SU-DHL-6 (cell line): Measurements from ENCODE around the gene ZC3HAV1L.

Experiments used
- H2AFZ ChIP-seq: fragments of 200-600 bp; sonication (generic); 2 replicates; pipeline ENCODE4 v1.6.1; 2014; ENCODE audit warnings: low read depth, mild to moderate bottlenecking, moderate library complexity, mixed read lengths, antibody characterized with exemption, low read length; ENCODE audit not compliant: severe bottlenecking
- H3F3A ChIP-seq: fragments of 200-600 bp; shearing (Covaris generic); 2 replicates; pipeline ENCODE4 v1.6.0; 2016; ENCODE audit warnings: antibody characterized with exemption, mild to moderate bottlenecking; ENCODE audit not compliant: insufficient read depth
- H3K27ac ChIP-seq: fragments of 200-600 bp; sonication (generic); 2 replicates; pipeline ENCODE4 v1.5.1; 2016; ENCODE audit warnings: low read depth, mild to moderate bottlenecking, low read length, moderate library complexity, mixed read lengths
- H3K27me3 ChIP-seq: fragments of 200-600 bp; sonication (generic), shearing (Covaris generic); 2 replicates; pipeline ENCODE4 v1.6.0; 2014; ENCODE audit warnings: mild to moderate bottlenecking, low read length
- H3K36me3 ChIP-seq: fragments of 200-600 bp; sonication (generic); 2 replicates; pipeline ENCODE4 v1.6.1; 2014; ENCODE audit warnings: mild to moderate bottlenecking, low read length, mixed read lengths
- H3K4me2 ChIP-seq: fragments of 300-600, 200-600 bp; shearing (Covaris generic), sonication (generic); 2 replicates; pipeline ENCODE4 v1.6.0; 2014; ENCODE audit warnings: low read length, low read depth, mild to moderate bottlenecking; ENCODE audit not compliant: poor library complexity, severe bottlenecking
- H3K4me3 ChIP-seq: fragments of 200-600 bp; sonication (generic); 2 replicates; pipeline ENCODE4 v1.5.1; 2014; ENCODE audit warnings: antibody characterized with exemption, low read length, mild to moderate bottlenecking, mixed read lengths; ENCODE audit not compliant: insufficient read depth, poor library complexity, severe bottlenecking
- H3K79me2 ChIP-seq: fragments of 200-600 bp; sonication (generic); 2 replicates; pipeline ENCODE4 v1.6.1; 2014; ENCODE audit warnings: mild to moderate bottlenecking, low read length, moderate library complexity; ENCODE audit not compliant: insufficient read depth
- H3K9ac ChIP-seq: fragments of 200-600 bp; sonication (generic); 2 replicates; pipeline ENCODE4 v1.7.0; 2014; ENCODE audit warnings: mild to moderate bottlenecking, low read length
- H3K9me2 ChIP-seq: fragments of 200-600 bp; sonication (generic); replicated peaks from 2 replicates; pipeline ENCODE4 v1.6.1; 2014; ENCODE audit warnings: low read length; ENCODE audit not compliant: insufficient read depth
- H3K9me3 ChIP-seq: fragments of 200-600 bp; sonication (generic); 2 replicates; pipeline ENCODE4 v1.6.1; 2014; ENCODE audit warnings: low read length, mixed read lengths; ENCODE audit not compliant: insufficient read depth
- H4K20me1 ChIP-seq: fragments of 200-600 bp; sonication (generic); 2 replicates; pipeline ENCODE4 v1.6.1; 2014; ENCODE audit warnings: low read depth, mild to moderate bottlenecking, antibody characterized with exemption, low read length, moderate library complexity, mixed read lengths
- CTCF ChIP-seq: fragments of 200-600 bp; sonication (generic); IDR thresholded peaks from one replicate; pipeline ENCODE4 v1.5.1; 2017; ENCODE audit warnings: antibody characterized with exemption, mild to moderate bottlenecking, low read length, moderate library complexity; ENCODE audit not compliant: insufficient read depth, poor library complexity, severe bottlenecking
- EZH2phosphoT487 ChIP-seq: fragments of 200-600 bp; sonication (generic), shearing (Covaris generic); conservative IDR thresholded peaks from 2 replicates; pipeline ENCODE4 v1.6.1; 2018; ENCODE audit warnings: mild to moderate bottlenecking, antibody characterized with exemption, low read length, moderate library complexity, mixed read lengths

ZC3HAV1L gene

GRCh38 chr7:139023076-139023475 is 12.8 kb downstream of the ZC3HAV1L start:
- H2AFZ ChIP-seq: no peak overlapping the region
- no peak overlapping the region for H3K4me3 ChIP-seq
- no peaks in the 10 kb centered on the region for H4K20me1 ChIP-seq
- no peak overlapping the region for H3K27ac ChIP-seq
- no peaks in the 10 kb centered on the region for H3F3A ChIP-seq
- no peak overlapping the region for H3K9ac ChIP-seq
- H3K27me3 ChIP-seq: no peaks in the 10 kb centered on the region
- TF ChIP-seq EZH2phosphoT487 (no peak), CTCF (no peak)
- H3K9me2 ChIP-seq: no peaks in the 10 kb centered on the region
- H3K9me3 ChIP-seq: no peaks in the 10 kb centered on the region
- H3K4me2 ChIP-seq: no peak overlapping the region
- no peaks in the 10 kb centered on the region for H3K36me3 ChIP-seq
- no peaks in the 10 kb centered on the region for H3K79me2 ChIP-seq

- Histone ChIP-seq H3K9ac (no peak overlapping the region), H3K79me2 (no peaks in the 10 kb centered on the region), H3K27ac (no peak overlapping the region), H3K36me3 (no peaks in the 10 kb centered on the region), H4K20me1 (no peaks in the 10 kb centered on the region), H3K4me3 (no peak overlapping the region), H3K27me3 (no peaks in the 10 kb centered on the region), H3K9me2 (no peaks in the 10 kb centered on the region), H3F3A (no peaks in the 10 kb centered on the region), H3K4me2 (no peak overlapping the region), H2AFZ (no peak overlapping the region), H3K9me3 (no peaks in the 10 kb centered on the region)
- TF ChIP-seq CTCF (no peak), EZH2phosphoT487 (no peak)
Observed at GRCh38 chr7:139022286-139022685, 13.6 kb downstream of the ZC3HAV1L start.

GRCh38 chr7:139018910-139019309 is 16.9 kb downstream of the ZC3HAV1L start:
- Histone ChIP-seq H3K9ac (no peak overlapping the region), H3K79me2 (no peaks in the 10 kb centered on the region), H3K36me3 (no peaks in the 10 kb centered on the region), H3K9me2 (no peaks in the 10 kb centered on the region), H3K9me3 (no peaks in the 10 kb centered on the region), H3K27me3 (no peaks in the 10 kb centered on the region), H2AFZ (no peak overlapping the region), H3K4me2 (no peak overlapping the region), H3K4me3 (no peak overlapping the region), H3F3A (no peaks in the 10 kb centered on the region), H3K27ac (no peak overlapping the region), H4K20me1 (no peaks in the 10 kb centered on the region)
- TF ChIP-seq EZH2phosphoT487: no peak
- TF ChIP-seq CTCF: no peak
